GM18517 (cell line): ENCODE data around the gene KLF7.

Source experiments
- ATAC-seq: cut with Tn5 transposase; IDR thresholded peaks from one replicate; pipeline ENCODE4 v1.9.1; 2021; ENCODE audit warnings: mild to moderate bottlenecking, moderate library complexity; ENCODE audit not compliant: unreplicated experiment

The KLF7 gene

GRCh38 chr2:207165121-207166038, at the start of gene KLF7:
TSS of gene KLF7 (minus strand) at chr2:207165948. CDS start at chr2:207165568, 380 bp downstream.
- ATAC-seq = no peak

- no peak for ATAC-seq
These were observed 49.6 kb upstream of the KLF7 start for GRCh38 chr2:207215308-207215707.

GRCh38 chr2:207214446-207214845, 48.7 kb upstream of the KLF7 start:
- no peak for ATAC-seq

GRCh38 chr2:207206011-207206410, 40.3 kb upstream of the KLF7 start:
- ATAC-seq = no peak

- no peak for ATAC-seq
These were observed 39.6 kb upstream of the KLF7 start for GRCh38 chr2:207205173-207205957.

GRCh38 chr2:207203056-207203455, 37.3 kb upstream of the KLF7 start:
- no peak for ATAC-seq

- no peak for ATAC-seq
These were observed 36.9 kb upstream of the KLF7 start for GRCh38 chr2:207202645-207203044.

GRCh38 chr2:207201416-207201815, 35.7 kb upstream of the KLF7 start:
- no peak for ATAC-seq

- ATAC-seq = no peak
These were observed 34.4 kb upstream of the KLF7 start for GRCh38 chr2:207200136-207200535.

- no peak for ATAC-seq
These were observed 28.3 kb upstream of the KLF7 start for GRCh38 chr2:207194028-207194427.

GRCh38 chr2:207188626-207189419, 23.1 kb upstream of the KLF7 start:
- ATAC-seq = no peak

- ATAC-seq = no peak
These were observed 19.6 kb upstream of the KLF7 start for GRCh38 chr2:207185372-207185771.

GRCh38 chr2:207184768-207185167, 19.0 kb upstream of the KLF7 start:
- ATAC-seq = no peak

GRCh38 chr2:207184348-207184747, 18.6 kb upstream of the KLF7 start:
- ATAC-seq = no peak

- no peak for ATAC-seq
These were observed 17.8 kb upstream of the KLF7 start for GRCh38 chr2:207183506-207183905.

GRCh38 chr2:207182911-207183310, 17.2 kb upstream of the KLF7 start:
- ATAC-seq = no peak

GRCh38 chr2:207181526-207182274, 16.0 kb upstream of the KLF7 start:
- no peak for ATAC-seq

GRCh38 chr2:207180741-207181140, 15.0 kb upstream of the KLF7 start:
- ATAC-seq = no peak

- no peak for ATAC-seq
These were observed 10.5 kb upstream of the KLF7 start for GRCh38 chr2:207176247-207176646.

- ATAC-seq = no peak
These were observed 7.9 kb upstream of the KLF7 start for GRCh38 chr2:207173641-207174040.
